ENCODE data around the gene ITPKB. TPM values are rescaled to one million over a fixed set of nuclear protein-coding genes. Genes with fewer than 3 reads are reported as not detected.
A peak's percentile ranks its signal among the peaks of the same experiment; 100 is the strongest.

Gene ITPKB
- total and polyA plus RNA-seq, 2 of the 13 experiments (the other 11 are each of a cell fraction or from before 2014, with no cell fraction given): not detected

DNA sequence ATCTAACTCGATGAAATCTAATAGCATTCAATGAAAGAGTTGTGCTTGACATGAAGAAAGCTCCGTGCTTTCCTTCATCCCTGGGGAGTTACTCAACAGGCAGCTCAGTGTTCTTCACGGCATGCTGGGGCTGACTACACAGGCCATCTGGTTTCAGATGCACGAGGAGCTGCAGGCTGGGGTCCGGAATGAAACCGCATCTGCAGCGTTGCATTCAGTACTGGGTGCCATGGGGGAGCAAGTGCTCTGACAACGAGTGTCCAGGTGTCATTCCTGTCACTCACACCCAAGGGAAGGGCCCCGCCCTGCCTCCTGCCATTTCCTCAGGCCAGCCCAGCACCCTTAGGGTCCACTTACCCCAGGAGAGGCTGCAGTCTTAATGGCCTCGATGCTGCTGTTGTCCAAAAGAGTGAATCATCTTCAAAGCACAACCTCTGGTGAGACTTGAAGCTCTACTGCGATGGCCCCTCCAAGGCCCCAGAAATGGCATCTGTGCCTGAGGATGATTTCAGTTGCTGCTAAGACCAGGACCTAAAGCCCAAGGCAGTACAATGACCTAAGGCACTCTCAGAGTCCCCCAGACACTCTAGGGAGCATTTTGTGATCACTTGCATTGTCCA lies 129.1 kb downstream of the ITPKB start:
- FAIRE-seq (no peak), ATAC-seq (no peak), DNase-seq (ENCODE audit: low spot score) (no peak)
- Histone ChIP-seq H3K79me2 (ENCODE audit: insufficient read depth, low read length) (no peaks in the 10 kb centered on the region), H3K27me3 (ENCODE audit: control insufficient read depth in 1 of 2, insufficient read depth in 2 of 2, low read length in 2 of 2) (peaks cover 2 to 9% of the 10 kb centered on the region in 2 experiments; a peak in 3 of 5 replicates), H4K20me1 (ENCODE audit: insufficient read depth, low read length) (no peaks in the 10 kb centered on the region), H3K4me3 (replicated peaks in 1 of 3; ENCODE audit: insufficient read depth in 1 of 3, low read depth in 2 of 3, low read length in 3 of 3) (no peak overlapping the region), H3K4me2 (ENCODE audit: low read depth, low read length) (no peak overlapping the region), H3K4me1 (ENCODE audit: insufficient read depth, low read length) (no peaks in the 10 kb centered on the region), H3K27ac (ENCODE audit: extremely low read length, insufficient read depth, low read length) (no peak overlapping the region), H3K9ac (ENCODE audit: insufficient read depth, low read depth, low read length) (no peak overlapping the region), H3K36me3 (replicated peaks in 1 of 2; ENCODE audit: control insufficient read depth in 1 of 2, insufficient read depth in 2 of 2, low read length in 2 of 2) (no peaks in the 10 kb centered on the region), H3K9me3 (ENCODE audit: low read length) (no peaks in the 10 kb centered on the region), H2AFZ (ENCODE audit: low read length) (no peak overlapping the region)
- BruUV-seq (replicated peaks): no TSS peak
- 31% methylated on average over 3 of the region's 11 CpGs for WGBS (ENCODE audit: low lambda C conversion rate)
- no peak for TF ChIP-seq ZSCAN21 (CRISPR knock-in tag; IDR thresholded peaks at IDR 0.05; ENCODE audit: borderline replicate concordance)
- in situ Hi-C loops (cut with HindIII; ENCODE audit: extremely low pct_ligation_motif_present, low pct_unique_long_range_greater_than_20kb) (loop anchor here (10.0 kb wide), 1 partner anchor 185 kb away; no protein-coding TSS in a partner anchor), intact Hi-C loops (cut with micrococcal nuclease; ENCODE audit: unreplicated experiment) (loop anchor here (2.0 to 10.0 kb wide), 2 partner anchors 63 to 185 kb away; no protein-coding TSS in a partner anchor)
- CTCF ChIA-PET (ENCODE audit: low intra/inter-chr PET ratio, low total read pairs): no interaction called here
- POLR2A ChIA-PET: no interaction called here

DNA sequence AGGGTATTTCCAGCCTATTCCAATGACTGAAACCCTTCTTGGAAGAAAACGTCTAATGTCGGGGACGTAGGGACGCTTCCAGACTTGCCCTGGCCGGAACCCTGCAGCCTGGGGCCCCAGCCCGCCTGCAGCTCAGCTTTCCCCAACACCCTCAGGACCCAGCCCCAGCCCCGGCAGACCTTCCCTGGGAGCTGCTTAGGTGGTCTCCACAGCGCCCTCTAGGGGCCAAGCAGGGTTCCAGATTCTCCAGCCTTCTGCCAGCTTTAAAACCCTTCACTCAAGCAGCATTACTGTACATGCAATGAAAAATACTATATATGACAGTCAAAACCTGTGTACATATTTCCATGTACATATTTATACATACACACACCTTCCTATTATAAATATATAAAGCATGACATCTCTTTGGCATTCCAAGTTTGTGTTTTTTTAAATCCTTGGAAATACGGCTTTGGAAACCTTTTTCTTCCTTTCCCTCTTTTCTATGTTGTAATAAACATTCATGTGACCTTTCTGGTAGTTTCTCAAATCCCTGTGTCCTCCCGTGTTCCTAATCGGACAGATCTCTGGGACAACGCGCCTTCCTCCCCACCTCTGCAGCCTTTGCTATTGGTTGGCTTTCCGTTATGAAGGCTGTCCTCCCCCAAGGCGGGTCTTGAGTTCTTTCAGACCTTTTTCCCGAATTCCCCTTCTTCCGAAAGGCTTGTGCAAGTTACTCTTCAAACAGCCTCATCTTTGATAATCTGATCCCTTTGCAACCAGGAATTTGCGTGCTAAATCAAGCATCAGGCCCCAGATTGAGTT lies 130.2 kb downstream of the ITPKB start:
- in situ Hi-C loops (cut with HindIII; ENCODE audit: extremely low pct_ligation_motif_present, low pct_unique_long_range_greater_than_20kb) (loop anchor here (10.0 kb wide), 1 partner anchor 184 kb away; no protein-coding TSS in a partner anchor), intact Hi-C loops (cut with micrococcal nuclease; ENCODE audit: unreplicated experiment) (loop anchor here (2.0 to 10.0 kb wide), 2 partner anchors 62 to 184 kb away; no protein-coding TSS in a partner anchor)
- H3K9ac ChIP-seq (ENCODE audit: insufficient read depth, low read depth, low read length): no peak overlapping the region
- no peaks in the 10 kb centered on the region for H3K4me1 ChIP-seq (ENCODE audit: insufficient read depth, low read length)
- H3K9me3 ChIP-seq (ENCODE audit: low read length): no peaks in the 10 kb centered on the region
- FAIRE-seq (peak; percentile 53), ATAC-seq (peak; percentile 87), DNase-seq (ENCODE audit: low spot score) (peak; percentile 54)
- ChIA-PET POLR2A (no interaction called here), CTCF (ENCODE audit: low intra/inter-chr PET ratio, low total read pairs) (interaction anchor here (0.7 to 1.5 kb wide), 2 partner anchors 61 to 184 kb away, joined by 6 to 7 read pairs; no protein-coding TSS in a partner anchor)
- no peaks in the 10 kb centered on the region for H3K36me3 ChIP-seq (replicated peaks in 1 of 2; ENCODE audit: control insufficient read depth in 1 of 2, insufficient read depth in 2 of 2, low read length in 2 of 2)
- peaks cover 2 to 20% of the 10 kb centered on the region in 2 experiments; a peak in 3 of 5 replicates for H3K27me3 ChIP-seq (ENCODE audit: control insufficient read depth in 1 of 2, insufficient read depth in 2 of 2, low read length in 2 of 2)
- 49% methylated on average over 12 of the region's 18 CpGs for WGBS (ENCODE audit: low lambda C conversion rate)
- BruUV-seq (replicated peaks): no TSS peak
- H3K4me3 ChIP-seq (replicated peaks in 1 of 3; ENCODE audit: insufficient read depth in 1 of 3, low read depth in 2 of 3, low read length in 3 of 3): no peak overlapping the region
- H4K20me1 ChIP-seq (ENCODE audit: insufficient read depth, low read length): no peaks in the 10 kb centered on the region
- H3K79me2 ChIP-seq (ENCODE audit: insufficient read depth, low read length): no peaks in the 10 kb centered on the region
- no peak overlapping the region for H3K27ac ChIP-seq (ENCODE audit: extremely low read length, insufficient read depth, low read length)
- no peak overlapping the region for H2AFZ ChIP-seq (ENCODE audit: low read length)
- H3K4me2 ChIP-seq (ENCODE audit: low read depth, low read length): no peak overlapping the region
- TF ChIP-seq, protein P1, sequence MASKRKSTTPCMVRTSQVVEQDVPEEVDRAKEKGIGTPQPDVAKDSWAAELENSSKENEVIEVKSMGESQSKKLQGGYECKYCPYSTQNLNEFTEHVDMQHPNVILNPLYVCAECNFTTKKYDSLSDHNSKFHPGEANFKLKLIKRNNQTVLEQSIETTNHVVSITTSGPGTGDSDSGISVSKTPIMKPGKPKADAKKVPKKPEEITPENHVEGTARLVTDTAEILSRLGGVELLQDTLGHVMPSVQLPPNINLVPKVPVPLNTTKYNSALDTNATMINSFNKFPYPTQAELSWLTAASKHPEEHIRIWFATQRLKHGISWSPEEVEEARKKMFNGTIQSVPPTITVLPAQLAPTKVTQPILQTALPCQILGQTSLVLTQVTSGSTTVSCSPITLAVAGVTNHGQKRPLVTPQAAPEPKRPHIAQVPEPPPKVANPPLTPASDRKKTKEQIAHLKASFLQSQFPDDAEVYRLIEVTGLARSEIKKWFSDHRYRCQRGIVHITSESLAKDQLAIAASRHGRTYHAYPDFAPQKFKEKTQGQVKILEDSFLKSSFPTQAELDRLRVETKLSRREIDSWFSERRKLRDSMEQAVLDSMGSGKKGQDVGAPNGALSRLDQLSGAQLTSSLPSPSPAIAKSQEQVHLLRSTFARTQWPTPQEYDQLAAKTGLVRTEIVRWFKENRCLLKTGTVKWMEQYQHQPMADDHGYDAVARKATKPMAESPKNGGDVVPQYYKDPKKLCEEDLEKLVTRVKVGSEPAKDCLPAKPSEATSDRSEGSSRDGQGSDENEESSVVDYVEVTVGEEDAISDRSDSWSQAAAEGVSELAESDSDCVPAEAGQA (IDR thresholded peaks at IDR 0.05; ENCODE audit: low read depth): no peak
- TF ChIP-seq, protein P1 (CRISPR knock-in tag; IDR thresholded peaks at IDR 0.05; ENCODE audit: borderline replicate concordance): no peak
- TF ChIP-seq XRCC5 (optimal IDR thresholded peaks at IDR 0.05; ENCODE audit: low read length) (peak; percentile 56), SMC3 (IDR thresholded peaks at IDR 0.05; ENCODE audit: low read length) (peak; percentile 36; the same call in 1 of the 2 replicates), STAG1 (CRISPR knock-in tag; IDR thresholded peaks at IDR 0.05) (peak; percentile 65), SIX4 (CRISPR knock-in tag; IDR thresholded peaks at IDR 0.05) (no peak), PCBP2 (optimal IDR thresholded peaks at IDR 0.05; ENCODE audit: low read depth, low read length, poor library complexity, severe bottlenecking) (no peak)
